Upper lobe of left lung (tissue), 6 donors: ENCODE measurements around the gene RASGEF1C. TPM values are rescaled to one million over a fixed set of nuclear protein-coding genes. Genes with fewer than 3 reads are reported as not detected.
"Not testable (repeated sequence)": the region's sequence is repeated elsewhere in the genome, so short reads cannot be mapped to it uniquely, and the experiment has no call there.

Experiments
- ATAC-seq, 2 donors: fragments of 200-7000 bp; cut with Tn5 transposase; one replicate each; pipeline ENCODE4 v1.9.1; 2022; ENCODE audit warnings: mild to moderate bottlenecking in 2 of 2, moderate library complexity in 2 of 2; ENCODE audit not compliant: low FRiP score in 2 of 2
- DNase-seq, 2 donors: peaks; one replicate each; pipeline ENCODE4 v3.0.0-alpha.2; 2019 to 2020
- H3K27ac ChIP-seq, 4 donors: fragments of 200-600 bp; sonication (generic); one replicate each; pipeline ENCODE4 v1.5.1; 2016 to 2019
- H3K27me3 ChIP-seq, 4 donors: fragments of 200-600 bp; sonication (generic); one replicate each; pipeline ENCODE4 v1.5.1; 2017 to 2019
- H3K36me3 ChIP-seq, 4 donors: fragments of 200-600 bp; sonication (generic); one replicate each; pipeline ENCODE4 v1.5.1; 2016 to 2019
- H3K4me1 ChIP-seq, 4 donors: fragments of 200-600 bp; sonication (generic); one replicate each; pipeline ENCODE4 v1.5.1; 2018 to 2019
- H3K4me3 ChIP-seq, 4 donors: fragments of 200-600 bp; sonication (generic); one replicate each; pipeline ENCODE4 v1.5.1; 2017 to 2019; ENCODE audit warnings: mild to moderate bottlenecking in 2 of 4, moderate library complexity in 1 of 4
- H3K9me3 ChIP-seq, 4 donors: fragments of 200-600 bp; sonication (generic); one replicate each; pipeline ENCODE4 v1.5.1; 2018 to 2019
- CTCF ChIP-seq, 6 experiments: fragments of 450-650 bp in 4 of 6; fragments of 200-600 bp in 2 of 6; sonication (generic) in 2 of 6; IDR thresholded peaks; one replicate each; pipeline ENCODE4 v1.5.1; 2016 to 2019; ENCODE audit warnings: antibody characterized with exemption in 6 of 6
- EP300 ChIP-seq, 4 donors: sonication (generic); formaldehyde crosslinking; IDR thresholded peaks; one replicate each; pipeline ENCODE4 v1.5.1; 2017; ENCODE audit warnings: antibody characterized with exemption in 4 of 4, control low read depth in 2 of 4
- POLR2A ChIP-seq, 4 donors: fragments of 450-650 bp; IDR thresholded peaks; one replicate each; pipeline ENCODE4 v1.5.1; 2016 to 2017; ENCODE audit warnings: antibody characterized with exemption in 4 of 4, mild to moderate bottlenecking in 2 of 4
- POLR2AphosphoS5 ChIP-seq, 2 donors: sonication (generic); formaldehyde crosslinking; IDR thresholded peaks; one replicate each; pipeline ENCODE4 v1.5.1; 2017; ENCODE audit warnings: antibody characterized with exemption in 2 of 2
- WGBS, 2 donors: methylation state at CpG; one replicate each; pipeline ENCODE4 v1.1.5; 2017 to 2018; 5-methylcytosine and 5-hydroxymethylcytosine counted together
- total RNA-seq, 6 donors: library from RNA; depleted of rRNA in 4 of 6; stranded (reverse); fragments of >200 nt in 4 of 6; gene quantifications; one replicate each; pipeline versions ENCODE4 v1.1.0 to v1.2.1, GENCODE V29; 2016 to 2021
- donor health status: DM: no; HTN: no; CAD: no; lungs with moderate emphysema.
- donor health status: DM: no; HTN: yes; CAD: no; lungs with severe emphysema.

The RASGEF1C gene
- total RNA-seq, 6 donors from 2014 or later, result not detected

GRCh38 chr5:180213256-180213600 is 4.2 kb upstream of the RASGEF1C start:
- H3K36me3 ChIP-seq, result no peaks in the 10 kb centered on the region
- H3K4me3 ChIP-seq, result no peak overlapping the region
- H3K4me1 ChIP-seq, result peaks cover 4 to 10% (median 5%) of the 10 kb centered on the region in 4 donors
- DNase-seq (no peak), ATAC-seq (no peak)
- no peak overlapping the region for H3K27ac ChIP-seq
- no peak for TF ChIP-seq POLR2A (IDR thresholded peaks at IDR 0.05)
- WGBS, 2 donors, result 4 to 11% methylated on average over 4 of the region's 4 CpGs
- H3K9me3 ChIP-seq, result peaks cover 5 to 30% (median 17%) of the 10 kb centered on the region in 4 donors
- H3K27me3 ChIP-seq, result peaks cover 0 to 7% (median 4%) of the 10 kb centered on the region in 4 donors

GRCh38 chr5:180212363-180213255 is 3.6 kb upstream of the RASGEF1C start:
- no peak for ATAC-seq
- 44 to 54% methylated on average over 9 to 15 of the region's 19 CpGs for WGBS, 2 donors

GRCh38 chr5:180211761-180212035 is 2.7 kb upstream of the RASGEF1C start:
- peaks cover 0 to 17% (median 9%) of the 10 kb centered on the region in 4 donors for H3K27me3 ChIP-seq
- H3K4me3 ChIP-seq, result no peak overlapping the region
- DNase-seq (no peak), ATAC-seq (no peak)
- peaks cover 4 to 14% (median 6%) of the 10 kb centered on the region in 4 donors for H3K9me3 ChIP-seq
- peaks cover 5 to 18% (median 6%) of the 10 kb centered on the region in 4 donors for H3K4me1 ChIP-seq
- WGBS, 2 donors, result 72 to 90% methylated on average over 3 of the region's 4 CpGs
- TF ChIP-seq CTCF (IDR thresholded peaks at IDR 0.05) (no peak), POLR2A (IDR thresholded peaks at IDR 0.05) (no peak), POLR2AphosphoS5 (IDR thresholded peaks at IDR 0.05) (no peak), EP300 (IDR thresholded peaks at IDR 0.05) (no peak)
- no peak overlapping the region for H3K27ac ChIP-seq
- H3K36me3 ChIP-seq, result no peaks in the 10 kb centered on the region

More at GRCh38 chr5:180212363-180213255, 3.6 kb upstream of the RASGEF1C start:
- peak in 1 of 2 donors; percentile 56 for DNase-seq
- Histone ChIP-seq H3K4me3 (no peak overlapping the region), H3K4me1 (peaks cover 5 to 16% (median 6%) of the 10 kb centered on the region in 4 donors), H3K27me3 (peaks cover 0 to 14% (median 8%) of the 10 kb centered on the region in 4 donors), H3K36me3 (no peaks in the 10 kb centered on the region), H3K9me3 (peaks cover 5 to 23% (median 14%) of the 10 kb centered on the region in 4 donors), H3K27ac (no peak overlapping the region)
- TF ChIP-seq EP300 (IDR thresholded peaks at IDR 0.05) (no peak), POLR2AphosphoS5 (IDR thresholded peaks at IDR 0.05) (no peak), CTCF (IDR thresholded peaks at IDR 0.05) (no peak)

- DNase-seq (peak in 1 of 2 donors; percentile 59), ATAC-seq (no peak)
- no peak overlapping the region for H3K4me3 ChIP-seq
- H3K27ac ChIP-seq, result no peak overlapping the region
- peaks cover 0 to 9% (median 1%) of the 10 kb centered on the region in 4 donors for H3K9me3 ChIP-seq
- peaks cover 5 to 18% (median 6%) of the 10 kb centered on the region in 4 donors for H3K4me1 ChIP-seq
- TF ChIP-seq POLR2A (IDR thresholded peaks at IDR 0.05) (no peak), CTCF (IDR thresholded peaks at IDR 0.05) (no peak), EP300 (IDR thresholded peaks at IDR 0.05) (no peak), POLR2AphosphoS5 (IDR thresholded peaks at IDR 0.05) (no peak)
- 85 to 93% methylated on average over 12 to 16 of the region's 16 CpGs for WGBS, 2 donors
- peaks cover 0 to 17% (median 9%) of the 10 kb centered on the region in 4 donors for H3K27me3 ChIP-seq
- no peaks in the 10 kb centered on the region for H3K36me3 ChIP-seq
Measured at GRCh38 chr5:180210961-180211760, 2.1 kb upstream of the RASGEF1C start.

- Histone ChIP-seq H3K4me1 (peaks cover 5 to 18% (median 6%) of the 10 kb centered on the region in 4 donors), H3K27me3 (peaks cover 0 to 17% (median 9%) of the 10 kb centered on the region in 4 donors)
- H3K9me3 ChIP-seq, H3K36me3 ChIP-seq, H3K4me3 ChIP-seq, ATAC-seq, H3K27ac ChIP-seq: not testable (repeated sequence)
- peak in 1 of 2 donors; percentile 49 for DNase-seq
- WGBS, 2 donors, result 92% methylated on average over 12 of the region's 12 CpGs
Measured at GRCh38 chr5:180210077-180210476, 1.1 kb upstream of the RASGEF1C start.
